Left renal pelvis (tissue), 4 donors: Measurements from ENCODE around the gene RPL41. TPM values are rescaled to one million over a fixed set of nuclear protein-coding genes. Genes with fewer than 3 reads are reported as not detected.
"Not testable (repeated sequence)": the region's sequence is repeated elsewhere in the genome, so short reads cannot be mapped to it uniquely, and the experiment has no call there.

ENCODE experiments used
- DNase-seq, 4 donors: peaks; one replicate each; pipeline ENCODE4 v3.0.0-alpha.2; 2013; ENCODE audit warnings: low read depth in 4 of 4, low spot score in 3 of 4
- polyA plus RNA-seq, 4 donors: library from polyadenylated mRNA; unstranded; fragments of 120-200 nt; gene quantifications; one replicate each; pipeline ENCODE4 v1.2.1, GENCODE V29; 2013; ENCODE audit not compliant: insufficient read length in 4 of 4

The RPL41 gene
- polyA plus RNA-seq, result 1,000 to 10,000 TPM; 4,554 to 5,864 (median 4,890) TPM

- DNase-seq, result peak; percentile 96 to 98 (median 96)
Measured at GRCh38 chr12:56116267-56117081, at the start of gene RPL41. TSS of gene RPL41 (plus strand) at chr12:56116633.

GRCh38 chr12:56071648-56072047, 44.8 kb upstream of the RPL41 start:
- DNase-seq, result no peak

- no peak for DNase-seq
Measured at GRCh38 chr12:56074396-56074795, 42.0 kb upstream of the RPL41 start.

GRCh38 chr12:56077966-56078365, 38.5 kb upstream of the RPL41 start:
- not testable (repeated sequence) for DNase-seq

GRCh38 chr12:56078427-56078826, 38.0 kb upstream of the RPL41 start:
- no peak for DNase-seq

- peak in 1 of 4 donors; percentile 67 for DNase-seq
Measured at GRCh38 chr12:56078931-56079722, 37.3 kb upstream of the RPL41 start.

- DNase-seq, result peak in 1 of 4 donors; percentile 66
Measured at GRCh38 chr12:56079723-56080555, 36.5 kb upstream of the RPL41 start, which contains the start of gene ERBB3. TSS of gene ERBB3 (plus strand) at chr12:56080165. CDS start at chr12:56080301, 136 bp downstream.

GRCh38 chr12:56080556-56081138, 35.8 kb upstream of the RPL41 start:
- DNase-seq, result no peak

- DNase-seq, result no peak
Measured at GRCh38 chr12:56081393-56082347, 34.8 kb upstream of the RPL41 start.

GRCh38 chr12:56082382-56082781, 34.1 kb upstream of the RPL41 start:
- DNase-seq, result no peak

GRCh38 chr12:56082967-56083366, 33.5 kb upstream of the RPL41 start:
- DNase-seq, result no peak

- DNase-seq, result no peak
Measured at GRCh38 chr12:56084958-56085543, 31.4 kb upstream of the RPL41 start.

GRCh38 chr12:56086096-56086495, 30.3 kb upstream of the RPL41 start:
- DNase-seq, result no peak

GRCh38 chr12:56086608-56087007, 29.8 kb upstream of the RPL41 start:
- DNase-seq, result no peak

- DNase-seq, result no peak
Measured at GRCh38 chr12:56087220-56087619, 29.2 kb upstream of the RPL41 start.

- DNase-seq, result no peak
Measured at GRCh38 chr12:56097738-56098137, 18.7 kb upstream of the RPL41 start.

- no peak for DNase-seq
Measured at GRCh38 chr12:56098592-56098991, 17.8 kb upstream of the RPL41 start.

GRCh38 chr12:56099787-56100186, 16.6 kb upstream of the RPL41 start:
- no peak for DNase-seq

- no peak for DNase-seq
Measured at GRCh38 chr12:56101045-56101444, 15.4 kb upstream of the RPL41 start.
